A673 (cell line): ENCODE data around the gene EPSTI1.

Experiments used
- EZH2 ChIP-seq: fragments of 200-600 bp; sonication (generic); IDR thresholded peaks from 2 replicates; pipeline ENCODE4 v1.6.1; 2017; ENCODE audit warnings: borderline replicate concordance, low read depth, mild to moderate bottlenecking, mixed read lengths, antibody characterized with exemption, low read length; ENCODE audit not compliant: poor library complexity, severe bottlenecking
- TF ChIP-seq, protein P1 (sequence below): fragments of 300-800, 200-600 bp; sonication (generic); conservative IDR thresholded peaks from 2 replicates; pipeline ENCODE4 v1.5.1; 2017; ENCODE audit warnings: low read depth, mild to moderate bottlenecking, antibody characterized with exemption, low read length, moderate library complexity, mixed read lengths

DNA sequence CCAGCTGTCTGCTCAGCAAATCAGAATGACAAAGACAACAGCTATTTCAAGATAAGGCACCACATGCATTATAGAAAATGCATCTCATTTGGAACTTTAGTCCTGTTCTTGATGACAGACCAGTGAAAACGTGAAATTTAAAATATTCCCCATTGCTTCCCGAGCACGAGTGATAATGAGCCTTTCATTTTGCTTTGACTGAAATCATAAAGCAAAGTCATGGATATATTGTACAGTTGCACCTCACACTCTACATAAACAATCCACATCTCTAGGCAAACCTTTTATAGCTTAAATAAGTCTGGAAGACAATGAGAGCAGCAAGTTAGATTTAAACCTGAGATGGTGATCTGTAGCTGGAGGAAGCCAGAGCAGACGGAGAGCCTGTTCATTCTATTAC lies 131.6 kb downstream of the EPSTI1 start:
- TF ChIP-seq, protein P1, sequence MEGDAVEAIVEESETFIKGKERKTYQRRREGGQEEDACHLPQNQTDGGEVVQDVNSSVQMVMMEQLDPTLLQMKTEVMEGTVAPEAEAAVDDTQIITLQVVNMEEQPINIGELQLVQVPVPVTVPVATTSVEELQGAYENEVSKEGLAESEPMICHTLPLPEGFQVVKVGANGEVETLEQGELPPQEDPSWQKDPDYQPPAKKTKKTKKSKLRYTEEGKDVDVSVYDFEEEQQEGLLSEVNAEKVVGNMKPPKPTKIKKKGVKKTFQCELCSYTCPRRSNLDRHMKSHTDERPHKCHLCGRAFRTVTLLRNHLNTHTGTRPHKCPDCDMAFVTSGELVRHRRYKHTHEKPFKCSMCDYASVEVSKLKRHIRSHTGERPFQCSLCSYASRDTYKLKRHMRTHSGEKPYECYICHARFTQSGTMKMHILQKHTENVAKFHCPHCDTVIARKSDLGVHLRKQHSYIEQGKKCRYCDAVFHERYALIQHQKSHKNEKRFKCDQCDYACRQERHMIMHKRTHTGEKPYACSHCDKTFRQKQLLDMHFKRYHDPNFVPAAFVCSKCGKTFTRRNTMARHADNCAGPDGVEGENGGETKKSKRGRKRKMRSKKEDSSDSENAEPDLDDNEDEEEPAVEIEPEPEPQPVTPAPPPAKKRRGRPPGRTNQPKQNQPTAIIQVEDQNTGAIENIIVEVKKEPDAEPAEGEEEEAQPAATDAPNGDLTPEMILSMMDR: no peak
- no peak for TF ChIP-seq EZH2
